Astrocyte of the cerebellum (primary cell): Measurements from ENCODE around the gene OBP2A.

Experiments used
- DNase-seq: peaks from one replicate; pipeline ENCODE4 v3.0.0-alpha.2; 2011; ENCODE audit warnings: low read depth
- H3K4me3 ChIP-seq: 2 replicates; pipeline ENCODE4 v1.5.1; 2011; ENCODE audit warnings: mild to moderate bottlenecking, low read depth, low read length, moderate library complexity
- CTCF ChIP-seq: IDR thresholded peaks from 2 replicates; pipeline ENCODE4 v1.5.1; 2012; ENCODE audit warnings: low read length, low read depth, moderate library complexity, mild to moderate bottlenecking; ENCODE audit errors: missing control alignments
- in situ Hi-C: cut with HindIII; loops from 2 replicates; pipeline ENCODE4 v1.10.0; 2017; ENCODE audit warnings: low sequenced_read_pairs

Gene OBP2A

GRCh38 chr9:135566552-135566951, 20.6 kb downstream of the OBP2A start:
- DNase-seq, result no peak
- H3K4me3 ChIP-seq, result no peak overlapping the region
- in situ Hi-C loops, result loop anchor here (5.0 kb wide), 1 partner anchor 91 kb away; no protein-coding TSS in a partner anchor
- no peak for TF ChIP-seq CTCF

DNA sequence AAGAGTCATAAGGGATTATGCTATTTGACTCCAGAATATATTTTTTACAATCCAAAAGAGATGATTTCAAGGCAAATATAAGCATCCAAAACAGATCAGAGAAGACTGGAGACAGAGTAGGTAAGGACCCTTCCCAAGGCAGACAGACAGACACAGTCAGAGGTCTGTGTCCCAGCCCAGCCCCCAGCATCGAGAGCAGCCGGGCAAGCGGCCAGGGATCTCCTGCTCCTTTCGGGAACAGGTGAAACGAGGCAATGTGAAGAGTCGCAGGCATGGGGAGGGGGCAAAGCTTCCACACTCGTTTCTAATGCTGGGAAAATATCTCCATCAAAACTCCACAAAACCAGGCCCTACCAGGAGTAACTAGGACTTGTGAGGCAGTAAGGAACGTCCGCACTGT, 21.4 kb downstream of the OBP2A start:
- in situ Hi-C loops, result loop anchor here (5.0 kb wide), 1 partner anchor 90 kb away; no protein-coding TSS in a partner anchor

GRCh38 chr9:135568026-135568425, 22.1 kb downstream of the OBP2A start:
- in situ Hi-C loops, result loop anchor here (5.0 kb wide), 1 partner anchor 89 kb away; no protein-coding TSS in a partner anchor
- DNase-seq, result no peak
- no peak overlapping the region for H3K4me3 ChIP-seq
- no peak for TF ChIP-seq CTCF

More for the DNA sequence above, 21.4 kb downstream of the OBP2A start:
- no peak for DNase-seq
- no peak overlapping the region for H3K4me3 ChIP-seq
- TF ChIP-seq CTCF, result no peak

DNA sequence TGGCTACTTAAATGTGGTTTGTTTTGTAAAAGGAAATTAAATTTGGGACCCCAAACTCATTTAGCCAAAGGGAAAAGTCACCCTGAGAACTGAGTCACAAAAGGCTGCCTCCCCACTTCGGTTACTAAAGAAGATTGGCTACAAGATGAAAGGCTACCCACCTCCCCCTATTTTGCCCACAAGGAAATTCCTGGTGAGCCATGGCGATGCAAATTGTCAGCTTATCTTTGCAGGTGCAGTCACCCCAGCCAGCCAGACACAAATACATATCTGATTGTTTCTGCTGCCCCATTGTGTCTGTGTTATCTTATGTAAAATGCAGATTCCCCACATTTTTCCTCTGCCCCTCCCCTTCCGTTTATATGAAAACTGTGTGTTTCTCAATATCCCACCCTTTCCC, 24.5 kb downstream of the OBP2A start:
- no peak for DNase-seq
- H3K4me3 ChIP-seq, result no peak overlapping the region
- TF ChIP-seq CTCF, result no peak
- in situ Hi-C loops, result no loop called here

GRCh38 chr9:135572233-135572632, 26.3 kb downstream of the OBP2A start:
- DNase-seq, result no peak
- in situ Hi-C loops, result no loop called here

GRCh38 chr9:135573124-135573523, 27.2 kb downstream of the OBP2A start:
- in situ Hi-C loops, result no loop called here
- no peak for TF ChIP-seq CTCF
- no peak overlapping the region for H3K4me3 ChIP-seq

More at GRCh38 chr9:135572233-135572632, 26.3 kb downstream of the OBP2A start:
- no peak overlapping the region for H3K4me3 ChIP-seq
- no peak for TF ChIP-seq CTCF

More at GRCh38 chr9:135573124-135573523, 27.2 kb downstream of the OBP2A start:
- DNase-seq, result no peak
